Glomerular visceral epithelial cell (primary cell): ENCODE measurements around the gene OSBP2.
"Not testable (repeated sequence)": the region's sequence is repeated elsewhere in the genome, so short reads cannot be mapped to it uniquely, and the experiment has no call there.

ENCODE experiments used
- DNase-seq: peaks from one replicate; pipeline ENCODE4 v3.0.0-alpha.2; 2016; ENCODE audit errors: extremely low spot score

Gene OSBP2

DNA sequence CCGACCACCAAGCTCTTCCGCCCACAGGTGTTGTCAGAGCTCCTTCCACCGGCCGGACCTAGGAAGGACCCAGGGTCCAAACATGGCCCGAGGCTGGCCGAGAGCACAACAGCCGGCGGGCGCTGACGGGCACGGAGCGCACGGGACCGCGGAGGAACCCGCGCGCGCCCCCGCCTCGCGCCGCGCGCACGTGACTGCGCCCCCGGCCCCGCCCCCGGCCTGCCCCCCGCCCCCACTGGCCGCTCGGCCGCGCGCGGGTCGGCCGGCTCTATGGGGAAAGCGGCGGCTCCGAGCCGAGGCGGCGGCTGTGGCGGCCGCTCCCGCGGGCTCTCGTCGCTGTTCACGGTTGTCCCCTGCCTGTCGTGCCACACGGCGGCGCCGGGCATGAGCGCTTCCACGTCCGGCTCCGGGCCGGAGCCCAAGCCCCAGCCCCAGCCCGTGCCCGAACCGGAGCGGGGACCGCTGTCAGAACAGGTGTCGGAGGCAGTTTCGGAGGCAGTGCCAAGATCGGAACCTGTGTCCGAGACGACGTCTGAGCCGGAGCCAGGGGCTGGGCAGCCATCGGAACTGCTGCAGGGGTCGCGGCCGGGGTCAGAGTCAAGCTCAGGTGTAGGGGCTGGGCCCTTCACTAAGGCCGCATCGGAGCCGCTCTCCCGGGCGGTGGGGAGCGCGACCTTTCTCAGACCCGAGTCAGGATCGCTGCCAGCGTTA lies at the start of gene OSBP2:
Gene OSBP2, plus strand, starts transcription at position 235 of the 711 bp plus-strand sequence. Its CDS starts 36 bp downstream, at position 271.
- peak; percentile 35 for DNase-seq

GRCh38 chr22:30646518-30647160 lies 48.0 kb upstream of the OSBP2 start:
- no peak for DNase-seq

GRCh38 chr22:30647536-30647935 lies 47.1 kb upstream of the OSBP2 start:
- no peak for DNase-seq

- DNase-seq = no peak
Measured at GRCh38 chr22:30648825-30649224, 45.8 kb upstream of the OSBP2 start.

- DNase-seq = peak; percentile 86
Measured at GRCh38 chr22:30649430-30650007, 45.2 kb upstream of the OSBP2 start.

- no peak for DNase-seq
Measured at GRCh38 chr22:30650508-30651116, 44.1 kb upstream of the OSBP2 start.

GRCh38 chr22:30652852-30653251 lies 41.8 kb upstream of the OSBP2 start:
- no peak for DNase-seq

- DNase-seq = no peak
Measured at GRCh38 chr22:30654361-30654760, 40.3 kb upstream of the OSBP2 start.

- DNase-seq = no peak
Measured at GRCh38 chr22:30655532-30655931, 39.1 kb upstream of the OSBP2 start.

GRCh38 chr22:30662040-30662439 lies 32.6 kb upstream of the OSBP2 start:
- no peak for DNase-seq

DNA sequence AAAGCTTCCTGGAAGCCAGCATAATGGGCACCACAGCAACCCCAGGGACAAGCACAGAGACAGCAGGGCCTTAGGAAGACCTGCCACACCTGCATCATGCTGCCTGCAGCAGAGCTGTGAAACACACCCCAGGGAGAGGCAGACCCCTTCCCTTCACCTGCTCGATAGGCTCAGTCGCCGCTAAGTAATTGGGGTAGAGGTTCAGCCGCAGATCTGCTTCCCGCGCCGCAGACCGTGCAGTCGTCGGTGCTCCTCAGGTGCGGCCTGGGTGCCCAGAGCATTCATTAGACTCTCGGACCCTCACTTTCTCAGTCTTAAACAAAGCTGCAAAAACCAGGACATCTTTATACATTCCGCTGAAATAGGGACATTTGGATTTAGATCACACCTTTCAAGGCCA lies 29.9 kb upstream of the OSBP2 start:
- DNase-seq = no peak

- DNase-seq = no peak
Measured at GRCh38 chr22:30665266-30665665, 29.4 kb upstream of the OSBP2 start.

DNA sequence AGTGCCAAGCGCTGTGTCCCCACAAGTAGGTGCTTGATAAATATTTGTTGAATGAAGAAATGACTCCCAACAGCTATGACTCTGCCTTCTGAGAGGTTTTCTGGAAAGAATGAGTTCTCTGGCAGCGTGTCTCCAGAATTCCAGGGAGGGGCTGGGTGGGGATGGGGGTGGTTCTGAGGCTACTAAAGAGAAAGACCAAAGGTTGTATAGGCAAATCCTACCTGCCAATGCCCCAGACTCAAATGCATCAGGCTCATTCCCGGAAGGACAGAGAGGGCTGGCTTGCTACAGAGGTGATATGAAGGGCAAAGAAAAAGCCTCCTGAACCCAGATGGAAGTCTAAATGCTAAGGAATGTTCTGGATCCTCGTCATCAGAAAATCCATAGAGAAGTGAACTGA lies 28.9 kb upstream of the OSBP2 start:
- DNase-seq = no peak

DNA sequence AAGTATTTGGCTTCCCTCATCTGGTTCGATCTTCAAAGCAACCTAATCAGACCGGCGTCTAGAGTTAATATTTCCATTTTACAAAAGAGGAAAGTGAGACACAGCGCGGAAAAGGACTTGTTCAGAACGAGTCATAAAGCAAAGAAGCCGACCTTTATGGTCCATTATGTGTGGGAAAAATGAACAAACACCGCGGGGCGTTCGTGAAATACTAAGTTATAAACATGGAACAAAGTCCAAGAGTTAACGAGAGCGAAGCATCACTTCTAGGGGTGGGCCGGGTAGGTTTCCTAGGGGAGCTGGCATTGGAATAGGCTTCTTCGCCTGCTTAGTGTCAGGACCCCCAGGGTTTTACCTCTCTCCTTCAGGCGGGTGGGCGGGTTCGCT lies 27.6 kb upstream of the OSBP2 start:
- DNase-seq = no peak

GRCh38 chr22:30667494-30668385 lies 26.9 kb upstream of the OSBP2 start, which contains the start of gene DUSP18:
TSS of gene DUSP18 (minus strand) at chr22:30667875. CDS start at chr22:30664003, 3,872 bp downstream.
- DNase-seq = peak; percentile 92

DNA sequence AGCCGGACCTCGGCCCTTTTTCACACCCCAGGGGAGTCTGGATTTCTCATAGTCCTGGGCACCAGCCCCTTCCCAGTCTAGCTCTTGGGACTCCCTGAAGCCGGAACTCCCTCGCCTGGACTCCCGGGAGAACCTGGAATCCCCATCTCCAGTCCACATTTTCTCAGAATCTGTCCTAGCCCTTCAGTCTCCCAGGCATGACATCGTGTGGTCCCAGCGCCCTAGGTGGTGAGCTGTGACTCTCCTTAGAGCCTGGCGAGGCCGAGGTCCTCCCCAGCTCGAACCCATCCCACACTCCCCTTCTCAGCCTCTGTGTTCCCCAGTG lies 26.3 kb upstream of the OSBP2 start:
- no peak for DNase-seq

GRCh38 chr22:30671071-30671470 lies 23.6 kb upstream of the OSBP2 start:
- no peak for DNase-seq

DNA sequence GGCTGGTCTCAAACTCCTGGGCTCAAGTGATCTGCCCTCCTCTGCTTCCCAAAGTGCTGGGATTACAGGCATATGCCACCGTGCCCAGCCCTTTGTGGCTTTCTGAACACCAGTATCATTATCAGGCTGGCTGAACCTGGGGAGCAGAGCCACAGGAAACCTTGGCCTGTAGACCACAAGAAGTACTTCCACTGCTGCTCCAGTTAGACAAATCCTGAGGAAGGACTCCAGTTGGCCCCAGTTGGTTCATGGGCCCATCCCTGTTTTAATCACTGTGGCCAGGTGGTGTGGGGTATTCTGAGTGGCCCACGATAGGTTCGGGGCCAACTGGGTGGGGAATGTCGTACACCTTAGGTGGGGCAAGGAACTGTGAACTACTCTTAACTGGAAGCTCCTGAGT lies 21.5 kb upstream of the OSBP2 start:
- no peak for DNase-seq

DNA sequence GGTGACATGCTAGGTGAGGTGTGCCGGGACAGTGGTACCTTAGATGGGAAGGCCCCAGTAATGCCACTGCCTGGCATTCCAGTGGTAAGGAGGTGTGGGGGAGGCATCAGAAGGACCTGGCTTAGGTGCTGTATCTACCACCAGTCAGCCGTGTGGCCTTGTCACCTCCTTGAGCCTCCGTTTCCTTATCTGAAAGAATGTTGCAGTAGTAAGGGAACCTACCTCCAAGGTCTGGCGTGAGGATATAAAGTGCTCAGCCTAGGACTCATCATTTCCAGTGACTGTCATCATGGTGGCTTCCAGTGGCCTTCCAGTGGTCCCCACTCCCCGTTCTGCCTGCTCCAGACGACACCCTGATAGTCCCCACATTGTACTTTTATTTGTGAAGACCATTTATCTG lies 20.2 kb upstream of the OSBP2 start:
- DNase-seq = no peak

- no peak for DNase-seq
Measured at GRCh38 chr22:30675436-30675835, 19.2 kb upstream of the OSBP2 start.

GRCh38 chr22:30676565-30676964 lies 18.1 kb upstream of the OSBP2 start:
- DNase-seq = not testable (repeated sequence)
